HEK293 (cell line): ENCODE results near the gene TMEM229B.

ENCODE experiments used
- CTCF ChIA-PET: fragments of 350-600 bp; formaldehyde crosslinking; extraction: SDS; loops from one replicate; lab custom pipeline; 2021; ENCODE audit warnings: antibody characterized with exemption; lab: Yijun Ruan, JAX
- POLR2A ChIA-PET: fragments of 300-600 bp; formaldehyde crosslinking; extraction: SDS; loops from one replicate; lab custom pipeline; 2020; ENCODE audit warnings: antibody characterized with exemption, inconsistent platforms; lab: Yijun Ruan, JAX
- H3K27ac ChIP-seq: fragments of 200-500 bp; sonication (Bioruptor generic); 2 replicates; pipeline ENCODE4 v1.5.1; 2014; ENCODE audit warnings: low read depth, low read length, control low read depth, inconsistent platforms; ENCODE audit errors: extremely low read depth
- H3K36me3 ChIP-seq, 2 experiments: fragments of 200-500 bp in 1 of 2; sonication (Bioruptor generic) in 1 of 2; 1 replicate in 1 of 2; 2 replicates in 1 of 2; pipeline ENCODE4 v1.5.1; 2014 to 2017; ENCODE audit warnings: inconsistent platforms in 2 of 2, low read length in 2 of 2; ENCODE audit not compliant: control insufficient read depth in 2 of 2, insufficient read depth in 1 of 2
- H3K4me1 ChIP-seq: fragments of 200-500 bp; sonication (Bioruptor generic); 2 replicates; pipeline ENCODE4 v1.5.1; 2014; ENCODE audit warnings: mild to moderate bottlenecking, low read length, inconsistent platforms; ENCODE audit not compliant: control insufficient read depth, insufficient read depth
- H3K4me3 ChIP-seq: 2 replicates; pipeline ENCODE4 v1.5.1; 2011; ENCODE audit warnings: low read depth, mild to moderate bottlenecking, control low read depth, low read length, moderate library complexity
- H3K9me3 ChIP-seq: fragments of 200-500 bp; sonication (Bioruptor generic); 2 replicates; pipeline ENCODE4 v1.5.1; 2014; ENCODE audit warnings: low read depth, low read length, inconsistent platforms; ENCODE audit not compliant: control insufficient read depth, insufficient read depth
- AEBP2 ChIP-seq: fragments of 450-650 bp; formaldehyde crosslinking; IDR thresholded peaks from 2 replicates; pipeline ENCODE4 v1.5.1; 2016; ENCODE audit warnings: missing biosample characterization, missing genetic modification characterization, borderline replicate concordance
- GLIS2 ChIP-seq: fragments of 450-650 bp; formaldehyde crosslinking; IDR thresholded peaks from 2 replicates; pipeline ENCODE4 v1.5.1; 2016; ENCODE audit warnings: missing biosample characterization, missing genetic modification characterization
- KLF10 ChIP-seq: fragments of 450-650 bp; IDR thresholded peaks from 2 replicates; pipeline ENCODE4 v1.5.1; 2018; ENCODE audit warnings: missing biosample characterization, mild to moderate bottlenecking, missing genetic modification characterization
- KLF8 ChIP-seq: fragments of 450-650 bp; formaldehyde crosslinking; IDR thresholded peaks from 2 replicates; pipeline ENCODE4 v1.5.1; 2016; ENCODE audit warnings: missing biosample characterization, missing genetic modification characterization
- ZBTB10 ChIP-seq: fragments of 450-650 bp; formaldehyde crosslinking; IDR thresholded peaks from 2 replicates; pipeline ENCODE4 v1.5.1; 2016; ENCODE audit warnings: missing biosample characterization, missing genetic modification characterization
- ZFHX2 ChIP-seq: fragments of 450-650 bp; formaldehyde crosslinking; conservative IDR thresholded peaks from 2 replicates; pipeline ENCODE4 v1.5.1; 2016; ENCODE audit warnings: missing biosample characterization, missing genetic modification characterization
- ZNF121 ChIP-seq: fragments of 450-650 bp; formaldehyde crosslinking; IDR thresholded peaks from 2 replicates; pipeline ENCODE4 v1.5.1; 2016; ENCODE audit warnings: missing biosample characterization, missing genetic modification characterization
- ZNF16 ChIP-seq: fragments of 450-650 bp; formaldehyde crosslinking; IDR thresholded peaks from 2 replicates; pipeline ENCODE4 v1.5.1; 2016; ENCODE audit warnings: low read depth, missing biosample characterization, missing genetic modification characterization
- ZNF18 ChIP-seq: fragments of 450-650 bp; formaldehyde crosslinking; IDR thresholded peaks from 2 replicates; pipeline ENCODE4 v1.5.1; 2016; ENCODE audit warnings: missing biosample characterization, missing genetic modification characterization
- ZNF184 ChIP-seq: fragments of 450-650 bp; IDR thresholded peaks from 2 replicates; pipeline ENCODE4 v1.5.1; 2018; ENCODE audit warnings: missing biosample characterization, mild to moderate bottlenecking, missing genetic modification characterization
- ZNF223 ChIP-seq: fragments of 450-650 bp; formaldehyde crosslinking; IDR thresholded peaks from 2 replicates; pipeline ENCODE4 v1.5.1; 2016; ENCODE audit warnings: missing biosample characterization, missing genetic modification characterization
- ZNF274 ChIP-seq, 2 experiments: fragments of 200-500 bp in 1 of 2; fragments of 450-650 bp in 1 of 2; sonication (Bioruptor generic) in 1 of 2; formaldehyde crosslinking in 1 of 2; IDR thresholded peaks; 2 replicates each; pipeline versions ENCODE4 v1.5.1 to v1.6.1; 2014 to 2016; ENCODE audit warnings: borderline replicate concordance in 1 of 2, inconsistent platforms in 1 of 2, low read length in 1 of 2, missing biosample characterization in 1 of 2, missing genetic modification characterization in 1 of 2
- ZNF398 ChIP-seq: fragments of 450-650 bp; formaldehyde crosslinking; IDR thresholded peaks from 2 replicates; pipeline ENCODE4 v1.5.1; 2017; ENCODE audit warnings: missing biosample characterization, missing genetic modification characterization
- ZNF404 ChIP-seq: fragments of 450-650 bp; formaldehyde crosslinking; IDR thresholded peaks from 2 replicates; pipeline ENCODE4 v1.5.1; 2017; ENCODE audit warnings: missing biosample characterization, missing genetic modification characterization
- ZNF449 ChIP-seq: fragments of 450-650 bp; formaldehyde crosslinking; IDR thresholded peaks from 2 replicates; pipeline ENCODE4 v1.5.1; 2017; ENCODE audit warnings: missing biosample characterization, mild to moderate bottlenecking, missing genetic modification characterization, moderate library complexity
- ZNF48 ChIP-seq: fragments of 450-650 bp; formaldehyde crosslinking; IDR thresholded peaks from 2 replicates; pipeline ENCODE4 v1.5.1; 2016; ENCODE audit warnings: missing biosample characterization, missing genetic modification characterization
- ZNF501 ChIP-seq: fragments of 450-650 bp; formaldehyde crosslinking; IDR thresholded peaks from 2 replicates; pipeline ENCODE4 v1.5.1; 2016; ENCODE audit warnings: missing biosample characterization, missing genetic modification characterization
- ZNF513 ChIP-seq: fragments of 450-650 bp; IDR thresholded peaks from 2 replicates; pipeline ENCODE4 v1.5.1; 2018; ENCODE audit warnings: missing biosample characterization, missing genetic modification characterization
- ZSCAN16 ChIP-seq: fragments of 450-650 bp; formaldehyde crosslinking; IDR thresholded peaks from 2 replicates; pipeline ENCODE4 v1.5.1; 2016; ENCODE audit warnings: missing biosample characterization, missing genetic modification characterization
- ZSCAN18 ChIP-seq: fragments of 450-650 bp; formaldehyde crosslinking; IDR thresholded peaks from 2 replicates; pipeline ENCODE4 v1.5.1; 2016; ENCODE audit warnings: missing biosample characterization, missing genetic modification characterization

The TMEM229B gene

GRCh38 chr14:67468378-67468730, 20.2 kb downstream of the TMEM229B start:
- ChIA-PET POLR2A (no interaction called here), CTCF (interaction anchor here (0.6 to 1.2 kb wide), 3 partner anchors 10 to 1209 kb away, joined by 3 to 8 read pairs (median 4); no protein-coding TSS in a partner anchor)
- Histone ChIP-seq H3K4me1 (no peaks in the 10 kb centered on the region), H3K4me3 (no peak overlapping the region), H3K36me3 (no peaks in the 10 kb centered on the region), H3K9me3 (no peaks in the 10 kb centered on the region), H3K27ac (no peak overlapping the region)
- TF ChIP-seq ZNF404 (tag by site-specific recombination) (no peak), ZNF184 (tag by site-specific recombination) (no peak), ZNF48 (tag by site-specific recombination) (no peak), ZNF223 (tag by site-specific recombination) (no peak), ZNF18 (tag by site-specific recombination) (no peak), ZNF398 (tag by site-specific recombination) (no peak), ZNF501 (tag by site-specific recombination) (no peak), ZSCAN16 (no peak), KLF8 (tag by site-specific recombination) (no peak), KLF10 (tag by site-specific recombination) (no peak), ZSCAN18 (tag by site-specific recombination) (no peak), GLIS2 (no peak), ZFHX2 (tag by site-specific recombination) (no peak), ZNF513 (tag by site-specific recombination) (no peak), ZNF449 (tag by site-specific recombination) (no peak), ZNF121 (tag by site-specific recombination) (no peak), ZNF16 (tag by site-specific recombination) (no peak)

GRCh38 chr14:67467134-67467533, 21.4 kb downstream of the TMEM229B start:
- POLR2A ChIA-PET = no interaction called here
- no peaks in the 10 kb centered on the region for H3K9me3 ChIP-seq
- no peak overlapping the region for H3K4me3 ChIP-seq
- no peaks in the 10 kb centered on the region for H3K4me1 ChIP-seq
- no peak overlapping the region for H3K27ac ChIP-seq
- CTCF ChIA-PET = interaction anchor here (0.6 to 1.5 kb wide), 5 partner anchors 20 to 990 kb away, joined by 3 to 5 read pairs (median 4); no protein-coding TSS in a partner anchor
- H3K36me3 ChIP-seq = no peaks in the 10 kb centered on the region
- no peak for TF ChIP-seq ZBTB10
- TF ChIP-seq AEBP2 = no peak
- no peak for TF ChIP-seq ZNF274 (IDR thresholded peaks at IDR 0.05; ENCODE audit: low read length)
- TF ChIP-seq ZNF274 (tag by site-specific recombination; IDR thresholded peaks at IDR 0.05; ENCODE audit: borderline replicate concordance) = no peak
